BJ (cell line): ENCODE data around the gene ALK. TPM values are rescaled to one million over a fixed set of nuclear protein-coding genes. Genes with fewer than 3 reads are reported as not detected.

Experiments
- CTCF ChIA-PET: fragments of 350-600 bp; formaldehyde crosslinking; extraction: SDS; loops from one replicate; lab custom pipeline; 2021; ENCODE audit warnings: antibody characterized with exemption, inconsistent platforms; lab: Yijun Ruan, JAX
- POLR2A ChIA-PET: fragments of 300-600 bp; sonication (Branson Sonifier 250); formaldehyde crosslinking; extraction: SDS; loops from one replicate; lab custom pipeline; 2021; ENCODE audit warnings: antibody characterized with exemption; lab: Charles Lee
- DNase-seq: peaks from one replicate; pipeline ENCODE4 v3.0.0-alpha.2; 2011; ENCODE audit warnings: low read depth
- H3K27me3 ChIP-seq: 2 replicates; pipeline ENCODE4 v1.6.0; 2011; ENCODE audit warnings: low read length; ENCODE audit not compliant: control insufficient read depth, insufficient read depth
- H3K36me3 ChIP-seq: 2 replicates; pipeline ENCODE4 v1.5.1; 2011; ENCODE audit warnings: low read length; ENCODE audit not compliant: control insufficient read depth, insufficient read depth
- H3K4me3 ChIP-seq: 2 replicates; pipeline ENCODE4 v1.5.1; 2011; ENCODE audit warnings: low read depth, mild to moderate bottlenecking, control low read depth, low read length
- polyA plus RNA-seq: library from polyadenylated mRNA; depleted of rRNA; stranded (reverse); fragments of >200 nt; gene quantifications from 2 replicates; pipeline ENCODE4 v1.2.3, GENCODE V29; 2011
- TF ChIP-seq, protein P1 (sequence below): IDR thresholded peaks from 2 replicates; pipeline ENCODE4 v1.5.1; 2011; ENCODE audit warnings: low read depth, mild to moderate bottlenecking, control low read depth, inconsistent platforms, low read length, moderate library complexity; ENCODE audit not compliant: insufficient read depth

The ALK gene
- polyA plus RNA-seq, 1 experiment = not detected

DNA sequence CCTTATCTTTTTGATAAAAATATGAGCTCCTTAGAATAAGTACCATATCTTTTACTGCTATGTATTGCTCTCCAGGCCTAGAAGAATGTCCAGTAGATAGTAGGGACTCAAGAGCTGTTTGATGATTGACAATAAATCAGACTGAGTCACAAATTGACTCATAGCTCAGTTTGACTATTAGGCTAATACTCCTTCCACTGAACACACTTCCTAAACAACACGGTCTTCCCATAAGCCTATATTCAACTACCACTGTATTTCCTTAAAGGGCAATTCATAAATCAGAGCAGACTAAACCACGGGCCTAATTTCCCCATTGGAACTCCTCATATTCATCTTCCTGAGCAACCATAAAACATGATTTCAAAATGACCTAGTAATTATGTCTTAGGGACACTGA, 258.5 kb downstream of the ALK start:
- TF ChIP-seq, protein P1, sequence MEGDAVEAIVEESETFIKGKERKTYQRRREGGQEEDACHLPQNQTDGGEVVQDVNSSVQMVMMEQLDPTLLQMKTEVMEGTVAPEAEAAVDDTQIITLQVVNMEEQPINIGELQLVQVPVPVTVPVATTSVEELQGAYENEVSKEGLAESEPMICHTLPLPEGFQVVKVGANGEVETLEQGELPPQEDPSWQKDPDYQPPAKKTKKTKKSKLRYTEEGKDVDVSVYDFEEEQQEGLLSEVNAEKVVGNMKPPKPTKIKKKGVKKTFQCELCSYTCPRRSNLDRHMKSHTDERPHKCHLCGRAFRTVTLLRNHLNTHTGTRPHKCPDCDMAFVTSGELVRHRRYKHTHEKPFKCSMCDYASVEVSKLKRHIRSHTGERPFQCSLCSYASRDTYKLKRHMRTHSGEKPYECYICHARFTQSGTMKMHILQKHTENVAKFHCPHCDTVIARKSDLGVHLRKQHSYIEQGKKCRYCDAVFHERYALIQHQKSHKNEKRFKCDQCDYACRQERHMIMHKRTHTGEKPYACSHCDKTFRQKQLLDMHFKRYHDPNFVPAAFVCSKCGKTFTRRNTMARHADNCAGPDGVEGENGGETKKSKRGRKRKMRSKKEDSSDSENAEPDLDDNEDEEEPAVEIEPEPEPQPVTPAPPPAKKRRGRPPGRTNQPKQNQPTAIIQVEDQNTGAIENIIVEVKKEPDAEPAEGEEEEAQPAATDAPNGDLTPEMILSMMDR = no peak
- Histone ChIP-seq H3K27me3 (peaks cover 2% of the 10 kb centered on the region; the same call in 1 of the 2 replicates), H3K36me3 (no peaks in the 10 kb centered on the region), H3K4me3 (no peak overlapping the region)
- no peak for DNase-seq
- CTCF ChIA-PET = interaction anchor here (0.6 kb wide), 1 partner anchor 130 kb away, joined by 3 read pairs; no protein-coding TSS in a partner anchor
- POLR2A ChIA-PET = no interaction called here

GRCh38 chr2:29660201-29660600, 261.2 kb downstream of the ALK start:
- ChIA-PET CTCF (interaction anchor here (1.0 to 1.1 kb wide), 2 partner anchors 9 kb away, joined by 3 read pairs; no protein-coding TSS in a partner anchor), POLR2A (no interaction called here)
- no peak for DNase-seq
- TF ChIP-seq, protein P1 = no peak
- H3K4me3 ChIP-seq = no peak overlapping the region
- peaks cover 2% of the 10 kb centered on the region; the same call in 1 of the 2 replicates for H3K27me3 ChIP-seq
- H3K36me3 ChIP-seq = no peaks in the 10 kb centered on the region

- H3K36me3 ChIP-seq = no peaks in the 10 kb centered on the region
- H3K4me3 ChIP-seq = no peak overlapping the region
- no peak for DNase-seq
- CTCF ChIA-PET = no interaction called here
- H3K27me3 ChIP-seq = peaks cover 2% of the 10 kb centered on the region; the same call in 1 of the 2 replicates
- TF ChIP-seq, protein P1 = no peak
- POLR2A ChIA-PET = no interaction called here
Observed at GRCh38 chr2:29659178-29659577, 262.2 kb downstream of the ALK start.

- TF ChIP-seq, protein P1 = no peak
- no peak for DNase-seq
- no peaks in the 10 kb centered on the region for H3K36me3 ChIP-seq
- H3K27me3 ChIP-seq = peaks cover 3% of the 10 kb centered on the region; the same call in 1 of the 2 replicates
- H3K4me3 ChIP-seq = no peak overlapping the region
- CTCF ChIA-PET = interaction anchor here (0.7 to 1.0 kb wide), 2 partner anchors 11 to 110 kb away, joined by 3 to 4 read pairs; no protein-coding TSS in a partner anchor
- POLR2A ChIA-PET = no interaction called here
Observed at GRCh38 chr2:29657674-29658073, 263.7 kb downstream of the ALK start.

DNA sequence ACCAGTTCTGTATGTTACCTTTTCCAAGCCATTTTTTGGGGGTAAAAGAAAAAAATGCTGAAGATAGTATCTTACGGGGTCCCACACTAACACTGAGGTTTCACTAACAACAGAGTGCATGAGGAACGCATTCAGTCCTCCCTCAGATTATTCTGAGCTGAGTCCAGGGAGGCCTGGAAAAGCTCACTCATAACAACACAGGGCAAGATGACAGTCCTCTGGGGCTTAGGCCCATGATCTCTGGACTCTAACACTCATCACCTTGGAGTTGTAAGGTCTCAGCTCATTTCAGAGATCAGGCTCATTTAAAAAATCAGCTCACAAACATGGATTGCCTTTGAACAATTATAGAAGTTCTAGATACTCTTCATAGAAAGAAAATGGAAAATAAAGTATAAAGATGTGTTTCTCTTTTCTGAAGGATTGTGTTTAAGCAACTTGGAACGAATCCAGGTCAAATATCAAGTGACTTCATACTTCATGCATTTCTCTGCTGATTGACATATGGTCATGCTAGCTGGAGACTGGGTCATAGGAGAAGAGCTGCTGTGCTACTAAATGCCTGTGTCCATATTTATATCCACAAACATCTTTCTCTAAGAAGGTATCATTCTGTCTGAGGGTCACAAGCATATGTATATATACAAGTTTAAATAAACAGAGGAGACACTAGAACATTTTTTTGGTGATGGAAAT, 265.8 kb downstream of the ALK start:
- no peak for DNase-seq
- CTCF ChIA-PET = interaction anchor here (1.3 kb wide), 1 partner anchor 347 kb away, joined by 3 read pairs; no protein-coding TSS in a partner anchor

More for the DNA sequence above, 265.8 kb downstream of the ALK start:
- no peak overlapping the region for H3K4me3 ChIP-seq
- TF ChIP-seq, protein P1 = no peak
- POLR2A ChIA-PET = no interaction called here
- H3K27me3 ChIP-seq = peaks cover 5% of the 10 kb centered on the region
- no peaks in the 10 kb centered on the region for H3K36me3 ChIP-seq
